Lung (tissue), 12 donors: ENCODE measurements around the gene DCLRE1B. TPM values are rescaled to one million over a fixed set of nuclear protein-coding genes. Genes with fewer than 3 reads are reported as not detected.

Experiments used
- ATAC-seq: fragments of 200-7000 bp; cut with Tn5 transposase; one replicate; pipeline ENCODE4 v1.9.1; 2020; ENCODE audit warnings: moderate number of reproducible peaks; ENCODE audit not compliant: insufficient read depth, low FRiP score
- DNase-seq, 3 donors: peaks; one replicate each; pipeline ENCODE4 v3.0.0-alpha.2; 2013 to 2017
- H3K27ac ChIP-seq, 2 donors: one replicate each; pipeline ENCODE4 v1.5.1; 2013; ENCODE audit warnings: mild to moderate bottlenecking in 2 of 2, moderate library complexity in 2 of 2, control low read depth in 1 of 2, inconsistent platforms in 1 of 2, low read depth in 1 of 2, low read length in 1 of 2
- H3K27me3 ChIP-seq, 3 donors: one replicate each; pipeline ENCODE4 v1.5.1; 2013; ENCODE audit warnings: low read length in 2 of 3; ENCODE audit not compliant: control insufficient read depth in 3 of 3, insufficient read depth in 3 of 3
- H3K36me3 ChIP-seq, 4 donors: one replicate each; pipeline ENCODE4 v1.5.1; 2013; ENCODE audit warnings: low read length in 4 of 4, mild to moderate bottlenecking in 1 of 4, moderate library complexity in 1 of 4; ENCODE audit not compliant: control insufficient read depth in 4 of 4, insufficient read depth in 4 of 4
- H3K4me1 ChIP-seq, 5 donors: one replicate each; pipeline ENCODE4 v1.5.1; 2013; ENCODE audit warnings: low read length in 5 of 5, mild to moderate bottlenecking in 2 of 5, moderate library complexity in 1 of 5; ENCODE audit not compliant: control insufficient read depth in 5 of 5, insufficient read depth in 5 of 5
- H3K4me3 ChIP-seq: one replicate; pipeline ENCODE4 v1.5.1; 2013; ENCODE audit warnings: mild to moderate bottlenecking, control low read depth, moderate library complexity
- H3K9ac ChIP-seq, 2 donors: one replicate each; pipeline ENCODE4 v1.5.1; 2013; ENCODE audit warnings: low read length in 2 of 2, control low read depth in 1 of 2; ENCODE audit not compliant: insufficient read depth in 1 of 2
- H3K9me3 ChIP-seq, 4 donors: one replicate each; pipeline ENCODE4 v1.5.1; 2013; ENCODE audit warnings: low read length in 3 of 4, mild to moderate bottlenecking in 1 of 4, moderate library complexity in 1 of 4; ENCODE audit not compliant: control insufficient read depth in 4 of 4, insufficient read depth in 3 of 4
- WGBS, 2 donors: extraction: QIAGEN DNeasy Blood & Tissue Kit; methylation state at CpG; one replicate each; pipeline ENCODE4 v1.1.7; 2013; 5-methylcytosine and 5-hydroxymethylcytosine counted together
- polyA plus RNA-seq, 2 donors: library from polyadenylated mRNA; stranded (reverse); fragments of 200-250 nt; gene quantifications; one replicate each; pipeline ENCODE4 v1.2.1, GENCODE V29; 2013
- total RNA-seq, 2 donors: library from RNA; depleted of rRNA in 1 of 2; stranded (reverse); fragments of >200 nt in 1 of 2; gene quantifications; one replicate each; pipeline ENCODE4 v1.2.1, GENCODE V29; 2014 to 2021
- TF ChIP-seq, protein P1 (sequence below): IDR thresholded peaks from 2 replicates; pipeline ENCODE4 v1.5.1; 2012; ENCODE audit warnings: mild to moderate bottlenecking; ENCODE audit errors: control extremely low read depth, extremely low read depth
- donor health status: control.
- donor health status: control.
- donor health status: Bipolar disorder and iron deficiency.
- donor health status: healthy.
- donor health status: DM: yes; HTN: yes; CAD: no.

The DCLRE1B gene
- total and polyA plus RNA-seq, 4 donors, result 2.6 to 7.8 (median 5.2) TPM

DNA sequence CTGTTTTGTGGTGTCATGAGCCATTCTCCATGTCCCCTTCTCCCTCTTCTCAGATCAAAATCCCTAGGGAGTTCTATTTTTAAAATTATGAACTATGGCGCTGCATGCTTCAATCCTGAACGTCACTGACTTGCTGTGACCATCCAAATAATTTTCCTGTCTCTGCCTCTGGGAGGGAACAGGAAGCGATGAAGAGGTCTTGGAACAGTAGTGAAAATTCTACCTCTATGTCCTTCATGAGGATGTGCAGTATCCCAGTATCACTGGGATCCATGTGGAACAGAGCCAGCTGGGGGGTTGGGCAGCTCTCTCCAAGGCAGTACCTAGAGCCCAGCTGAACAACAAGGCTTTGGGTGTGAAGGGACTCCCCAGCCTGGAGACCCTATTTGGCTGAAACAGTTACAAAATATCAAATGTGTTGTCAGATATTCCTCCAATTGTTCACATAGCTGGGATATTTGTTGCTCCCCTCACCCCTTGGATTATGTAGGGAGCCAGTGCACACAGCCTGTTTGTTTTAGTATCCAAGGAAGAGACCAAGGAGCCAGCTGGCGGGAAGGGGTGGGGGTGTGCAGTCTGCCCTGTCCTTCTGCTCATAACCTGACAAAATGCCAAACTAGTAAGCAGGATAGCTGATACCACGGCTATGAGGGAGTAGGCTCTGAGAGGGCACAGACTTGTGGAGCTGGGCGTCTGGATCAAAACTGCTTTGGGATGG, 7.6 kb downstream of the DCLRE1B start:
- WGBS, 2 donors, result 49 to 69% methylated on average over 6 of the region's 6 CpGs
- DNase-seq, result peak; percentile 79 to 86 (median 82)
- H3K9me3 ChIP-seq, result no peaks in the 10 kb centered on the region
- H3K4me1 ChIP-seq, result peaks cover 0 to 16% (median 0%) of the 10 kb centered on the region in 5 donors
- TF ChIP-seq, protein P1, sequence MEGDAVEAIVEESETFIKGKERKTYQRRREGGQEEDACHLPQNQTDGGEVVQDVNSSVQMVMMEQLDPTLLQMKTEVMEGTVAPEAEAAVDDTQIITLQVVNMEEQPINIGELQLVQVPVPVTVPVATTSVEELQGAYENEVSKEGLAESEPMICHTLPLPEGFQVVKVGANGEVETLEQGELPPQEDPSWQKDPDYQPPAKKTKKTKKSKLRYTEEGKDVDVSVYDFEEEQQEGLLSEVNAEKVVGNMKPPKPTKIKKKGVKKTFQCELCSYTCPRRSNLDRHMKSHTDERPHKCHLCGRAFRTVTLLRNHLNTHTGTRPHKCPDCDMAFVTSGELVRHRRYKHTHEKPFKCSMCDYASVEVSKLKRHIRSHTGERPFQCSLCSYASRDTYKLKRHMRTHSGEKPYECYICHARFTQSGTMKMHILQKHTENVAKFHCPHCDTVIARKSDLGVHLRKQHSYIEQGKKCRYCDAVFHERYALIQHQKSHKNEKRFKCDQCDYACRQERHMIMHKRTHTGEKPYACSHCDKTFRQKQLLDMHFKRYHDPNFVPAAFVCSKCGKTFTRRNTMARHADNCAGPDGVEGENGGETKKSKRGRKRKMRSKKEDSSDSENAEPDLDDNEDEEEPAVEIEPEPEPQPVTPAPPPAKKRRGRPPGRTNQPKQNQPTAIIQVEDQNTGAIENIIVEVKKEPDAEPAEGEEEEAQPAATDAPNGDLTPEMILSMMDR, result no peak
- H3K27me3 ChIP-seq, result no peaks in the 10 kb centered on the region
- no peak overlapping the region for H3K9ac ChIP-seq
- H3K27ac ChIP-seq, result peak overlapping the region; percentile 14 to 72
- no peak overlapping the region for H3K4me3 ChIP-seq
- H3K36me3 ChIP-seq, result peaks cover 10 to 26% (median 17%) of the 10 kb centered on the region in 4 donors
- ATAC-seq, result peak; percentile 81

DNA sequence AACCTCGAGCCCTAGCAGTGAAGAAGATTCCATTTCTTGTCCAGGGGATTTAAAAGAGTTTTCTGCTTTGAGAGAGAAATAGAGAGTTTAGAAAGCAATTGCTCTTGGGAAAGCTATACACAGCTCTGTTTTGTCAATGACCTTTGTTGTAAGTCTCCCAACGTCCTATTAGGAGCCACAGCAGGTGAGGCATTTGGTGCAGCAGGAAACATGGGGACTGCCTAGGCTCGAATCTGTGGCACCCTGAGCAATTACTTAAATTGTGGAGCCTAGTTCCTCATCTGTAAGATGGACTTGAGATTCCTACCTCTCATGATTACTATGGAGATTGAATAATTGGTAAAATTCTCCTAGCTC, 8.2 kb downstream of the DCLRE1B start:
- Histone ChIP-seq H3K4me3 (no peak overlapping the region), H3K27me3 (no peaks in the 10 kb centered on the region), H3K36me3 (peaks cover 10 to 23% (median 12%) of the 10 kb centered on the region in 4 donors), H3K4me1 (peaks cover 0 to 16% (median 0%) of the 10 kb centered on the region in 5 donors), H3K9me3 (no peaks in the 10 kb centered on the region), H3K27ac (peak overlapping the region; percentile 14 to 59), H3K9ac (no peak overlapping the region)
- no peak for ATAC-seq
- no peak for DNase-seq
- TF ChIP-seq, protein P1, result no peak
- 50 to 55% methylated on average over 3 of the region's 3 CpGs for WGBS, 2 donors

DNA sequence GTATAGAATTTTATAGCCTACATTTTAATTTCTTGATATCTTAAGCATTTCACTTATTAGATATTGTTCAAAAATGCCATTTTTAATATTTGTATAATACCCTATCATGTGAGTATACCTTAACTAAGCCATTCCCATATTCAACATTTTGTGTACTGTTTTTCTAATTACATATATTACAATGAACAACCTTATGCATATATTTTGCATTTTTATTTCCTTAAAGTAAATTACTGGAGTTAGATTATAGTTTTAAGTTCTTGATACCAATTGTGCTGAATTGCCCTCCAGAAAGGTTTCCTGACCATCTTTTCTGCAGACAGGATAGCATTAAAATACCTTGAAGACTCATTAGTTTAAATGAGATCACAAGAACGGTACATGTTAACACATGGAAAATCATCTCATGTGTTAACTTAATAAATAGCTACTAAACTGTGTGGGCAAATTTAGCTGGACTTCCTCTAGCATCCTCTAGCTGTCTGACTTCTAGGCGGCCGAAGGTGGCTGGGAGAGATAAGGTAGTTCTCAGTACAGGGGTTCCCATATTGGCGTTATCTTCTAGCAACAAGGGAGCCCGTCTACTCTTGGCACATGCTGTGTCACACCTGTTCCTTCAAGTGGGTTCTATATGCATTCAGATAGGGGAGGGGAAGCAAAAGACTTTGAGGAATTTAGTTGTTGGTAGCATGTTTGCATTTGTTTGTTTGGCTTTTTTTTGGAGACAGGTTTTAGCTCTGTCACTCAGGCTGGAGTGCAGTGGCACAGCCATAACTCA, 8.9 kb downstream of the DCLRE1B start:
- Histone ChIP-seq H3K27ac (no peak overlapping the region), H3K27me3 (no peaks in the 10 kb centered on the region), H3K4me3 (no peak overlapping the region), H3K9me3 (no peaks in the 10 kb centered on the region), H3K9ac (no peak overlapping the region), H3K36me3 (peaks cover 10 to 17% (median 10%) of the 10 kb centered on the region in 4 donors), H3K4me1 (peaks cover 0 to 16% (median 0%) of the 10 kb centered on the region in 5 donors)
- TF ChIP-seq, protein P1, result no peak
- WGBS, 2 donors, result 56 to 74% methylated on average over 5 of the region's 5 CpGs
- ATAC-seq (no peak), DNase-seq (no peak)
